HEK293T (cell line): ENCODE results near the gene RAE1.

Experiments used
- CTCF ChIA-PET: fragments of 350-600 bp; formaldehyde crosslinking; extraction: SDS; loops from one replicate; lab custom pipeline; 2021; ENCODE audit warnings: antibody characterized with exemption, inconsistent platforms; lab: Yijun Ruan, JAX
- POLR2A ChIA-PET: fragments of 350-600 bp; formaldehyde crosslinking; extraction: SDS; loops from one replicate; lab custom pipeline; 2020; ENCODE audit warnings: antibody characterized with exemption, inconsistent platforms; lab: Yijun Ruan, JAX
- DNase-seq: peaks from one replicate; pipeline ENCODE4 v3.0.0; 2012; ENCODE audit warnings: mixed read lengths; ENCODE audit errors: extremely low spot score
- ARNT ChIP-seq: fragments of 450-650 bp; IDR thresholded peaks from 2 replicates; pipeline ENCODE4 v1.6.1; 2017; ENCODE audit warnings: mild to moderate bottlenecking
- BHLHE40 ChIP-seq: fragments of 450-650 bp; IDR thresholded peaks from 2 replicates; pipeline ENCODE4 v1.6.1; 2016; ENCODE audit warnings: mild to moderate bottlenecking, moderate library complexity, borderline replicate concordance
- CTBP1 ChIP-seq: fragments of 450-650 bp; IDR thresholded peaks from 2 replicates; pipeline ENCODE4 v1.6.1; 2016; ENCODE audit warnings: borderline replicate concordance
- ELF4 ChIP-seq: fragments of 450-650 bp; IDR thresholded peaks from 2 replicates; pipeline ENCODE4 v1.6.1; 2017; ENCODE audit warnings: antibody characterized with exemption
- FOXA1 ChIP-seq: fragments of 450-650 bp; IDR thresholded peaks from 2 replicates; pipeline ENCODE4 v1.6.1; 2016; ENCODE audit warnings: mild to moderate bottlenecking
- FOXK2 ChIP-seq: fragments of 450-650 bp; IDR thresholded peaks from 2 replicates; pipeline ENCODE4 v1.6.1; 2016; ENCODE audit warnings: mild to moderate bottlenecking
- FOXM1 ChIP-seq: fragments of 450-650 bp; IDR thresholded peaks from 2 replicates; pipeline ENCODE4 v1.6.1; 2017; ENCODE audit warnings: mild to moderate bottlenecking, borderline replicate concordance
- HDGF ChIP-seq: fragments of 450-650 bp; IDR thresholded peaks from 2 replicates; pipeline ENCODE4 v1.6.1; 2017; ENCODE audit warnings: antibody characterized with exemption, borderline replicate concordance
- L3MBTL2 ChIP-seq: fragments of 450-650 bp; conservative IDR thresholded peaks from 2 replicates; pipeline ENCODE4 v1.6.1; 2016; ENCODE audit warnings: mild to moderate bottlenecking
- LEF1 ChIP-seq: fragments of 450-650 bp; IDR thresholded peaks from 2 replicates; pipeline ENCODE4 v1.6.1; 2017; ENCODE audit warnings: mild to moderate bottlenecking, borderline replicate concordance
- NFRKB ChIP-seq: fragments of 450-650 bp; IDR thresholded peaks from 2 replicates; pipeline ENCODE4 v1.6.1; 2016; ENCODE audit warnings: mild to moderate bottlenecking, moderate library complexity
- PKNOX1 ChIP-seq: fragments of 450-650 bp; IDR thresholded peaks from 2 replicates; pipeline ENCODE4 v1.6.1; 2016
- SP1 ChIP-seq: fragments of 450-650 bp; IDR thresholded peaks from 2 replicates; pipeline ENCODE4 v1.6.1; 2017
- SUZ12 ChIP-seq: fragments of 450-650 bp; IDR thresholded peaks from 2 replicates; pipeline ENCODE4 v1.6.1; 2016; ENCODE audit warnings: mild to moderate bottlenecking
- TARDBP ChIP-seq: fragments of 450-650 bp; IDR thresholded peaks from 2 replicates; pipeline ENCODE4 v1.6.1; 2016
- ZNF384 ChIP-seq: fragments of 450-650 bp; IDR thresholded peaks from 2 replicates; pipeline ENCODE4 v1.6.1; 2016

RAE1 gene

GRCh38 chr20:57397693-57398108 is 46.6 kb downstream of the RAE1 start:
- TF ChIP-seq L3MBTL2 = no peak
- no peak for TF ChIP-seq NFRKB
- no peak for TF ChIP-seq CTBP1
- no peak for TF ChIP-seq ELF4
- no peak for TF ChIP-seq FOXK2
- TF ChIP-seq BHLHE40 = no peak
- no peak for TF ChIP-seq HDGF
- TF ChIP-seq PKNOX1 = no peak
- no peak for TF ChIP-seq FOXM1
- no peak for TF ChIP-seq FOXA1
- TF ChIP-seq ZNF384 = no peak
- CTCF ChIA-PET = no interaction called here
- POLR2A ChIA-PET = no interaction called here
- DNase-seq = no peak

GRCh38 chr20:57398231-57398821 is 47.3 kb downstream of the RAE1 start:
- ChIA-PET CTCF (no interaction called here), POLR2A (no interaction called here)
- no peak for DNase-seq

GRCh38 chr20:57398901-57399535 is 48.0 kb downstream of the RAE1 start:
- ChIA-PET POLR2A (no interaction called here), CTCF (no interaction called here)
- no peak for DNase-seq
- TF ChIP-seq ELF4 = no peak
- TF ChIP-seq SUZ12 = no peak
- TF ChIP-seq FOXA1 = no peak
- no peak for TF ChIP-seq NFRKB
- TF ChIP-seq L3MBTL2 = no peak
- TF ChIP-seq BHLHE40 = no peak
- no peak for TF ChIP-seq FOXK2
- TF ChIP-seq SP1 = no peak
- TF ChIP-seq TARDBP = no peak
- no peak for TF ChIP-seq ZNF384
- no peak for TF ChIP-seq CTBP1

More at GRCh38 chr20:57398231-57398821, 47.3 kb downstream of the RAE1 start:
- TF ChIP-seq ELF4 (no peak), L3MBTL2 (no peak)

- ChIA-PET POLR2A (no interaction called here), CTCF (no interaction called here)
- no peak for DNase-seq
- TF ChIP-seq NFRKB = no peak
- TF ChIP-seq SP1 = no peak
- TF ChIP-seq BHLHE40 = no peak
- TF ChIP-seq HDGF = no peak
- TF ChIP-seq FOXK2 = no peak
- TF ChIP-seq PKNOX1 = no peak
- TF ChIP-seq L3MBTL2 = no peak
- no peak for TF ChIP-seq LEF1
- no peak for TF ChIP-seq SUZ12
- TF ChIP-seq TARDBP = no peak
- TF ChIP-seq FOXM1 = no peak
- TF ChIP-seq FOXA1 = no peak
- no peak for TF ChIP-seq ZNF384
- no peak for TF ChIP-seq ARNT
- no peak for TF ChIP-seq CTBP1
- no peak for TF ChIP-seq ELF4
Measured at GRCh38 chr20:57399587-57400155, 48.6 kb downstream of the RAE1 start.

GRCh38 chr20:57400231-57400701 is 49.2 kb downstream of the RAE1 start:
- ChIA-PET CTCF (no interaction called here), POLR2A (no interaction called here)
- no peak for TF ChIP-seq FOXK2
- TF ChIP-seq HDGF = no peak
- no peak for TF ChIP-seq ARNT
- TF ChIP-seq FOXM1 = no peak
- TF ChIP-seq SP1 = no peak
- no peak for TF ChIP-seq SUZ12
- no peak for TF ChIP-seq LEF1
- no peak for TF ChIP-seq CTBP1
- no peak for TF ChIP-seq TARDBP
- TF ChIP-seq PKNOX1 = no peak
- no peak for TF ChIP-seq ZNF384
- no peak for TF ChIP-seq L3MBTL2
- no peak for TF ChIP-seq FOXA1
- no peak for TF ChIP-seq ELF4
- TF ChIP-seq BHLHE40 = no peak
- TF ChIP-seq NFRKB = no peak
- DNase-seq = no peak
